NCI-H82 (cell line): Measurements from ENCODE around the gene RAPH1.
A peak's percentile ranks its signal among the peaks of the same experiment; 100 is the strongest.

Experiments used
- DNase-seq: peaks from one replicate; lab custom pipeline; 2025; lab: John Stamatoyannopoulos, UW

The RAPH1 gene, protein sequence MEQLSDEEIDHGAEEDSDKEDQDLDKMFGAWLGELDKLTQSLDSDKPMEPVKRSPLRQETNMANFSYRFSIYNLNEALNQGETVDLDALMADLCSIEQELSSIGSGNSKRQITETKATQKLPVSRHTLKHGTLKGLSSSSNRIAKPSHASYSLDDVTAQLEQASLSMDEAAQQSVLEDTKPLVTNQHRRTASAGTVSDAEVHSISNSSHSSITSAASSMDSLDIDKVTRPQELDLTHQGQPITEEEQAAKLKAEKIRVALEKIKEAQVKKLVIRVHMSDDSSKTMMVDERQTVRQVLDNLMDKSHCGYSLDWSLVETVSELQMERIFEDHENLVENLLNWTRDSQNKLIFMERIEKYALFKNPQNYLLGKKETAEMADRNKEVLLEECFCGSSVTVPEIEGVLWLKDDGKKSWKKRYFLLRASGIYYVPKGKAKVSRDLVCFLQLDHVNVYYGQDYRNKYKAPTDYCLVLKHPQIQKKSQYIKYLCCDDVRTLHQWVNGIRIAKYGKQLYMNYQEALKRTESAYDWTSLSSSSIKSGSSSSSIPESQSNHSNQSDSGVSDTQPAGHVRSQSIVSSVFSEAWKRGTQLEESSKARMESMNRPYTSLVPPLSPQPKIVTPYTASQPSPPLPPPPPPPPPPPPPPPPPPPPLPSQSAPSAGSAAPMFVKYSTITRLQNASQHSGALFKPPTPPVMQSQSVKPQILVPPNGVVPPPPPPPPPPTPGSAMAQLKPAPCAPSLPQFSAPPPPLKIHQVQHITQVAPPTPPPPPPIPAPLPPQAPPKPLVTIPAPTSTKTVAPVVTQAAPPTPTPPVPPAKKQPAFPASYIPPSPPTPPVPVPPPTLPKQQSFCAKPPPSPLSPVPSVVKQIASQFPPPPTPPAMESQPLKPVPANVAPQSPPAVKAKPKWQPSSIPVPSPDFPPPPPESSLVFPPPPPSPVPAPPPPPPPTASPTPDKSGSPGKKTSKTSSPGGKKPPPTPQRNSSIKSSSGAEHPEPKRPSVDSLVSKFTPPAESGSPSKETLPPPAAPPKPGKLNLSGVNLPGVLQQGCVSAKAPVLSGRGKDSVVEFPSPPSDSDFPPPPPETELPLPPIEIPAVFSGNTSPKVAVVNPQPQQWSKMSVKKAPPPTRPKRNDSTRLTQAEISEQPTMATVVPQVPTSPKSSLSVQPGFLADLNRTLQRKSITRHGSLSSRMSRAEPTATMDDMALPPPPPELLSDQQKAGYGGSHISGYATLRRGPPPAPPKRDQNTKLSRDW

DNA sequence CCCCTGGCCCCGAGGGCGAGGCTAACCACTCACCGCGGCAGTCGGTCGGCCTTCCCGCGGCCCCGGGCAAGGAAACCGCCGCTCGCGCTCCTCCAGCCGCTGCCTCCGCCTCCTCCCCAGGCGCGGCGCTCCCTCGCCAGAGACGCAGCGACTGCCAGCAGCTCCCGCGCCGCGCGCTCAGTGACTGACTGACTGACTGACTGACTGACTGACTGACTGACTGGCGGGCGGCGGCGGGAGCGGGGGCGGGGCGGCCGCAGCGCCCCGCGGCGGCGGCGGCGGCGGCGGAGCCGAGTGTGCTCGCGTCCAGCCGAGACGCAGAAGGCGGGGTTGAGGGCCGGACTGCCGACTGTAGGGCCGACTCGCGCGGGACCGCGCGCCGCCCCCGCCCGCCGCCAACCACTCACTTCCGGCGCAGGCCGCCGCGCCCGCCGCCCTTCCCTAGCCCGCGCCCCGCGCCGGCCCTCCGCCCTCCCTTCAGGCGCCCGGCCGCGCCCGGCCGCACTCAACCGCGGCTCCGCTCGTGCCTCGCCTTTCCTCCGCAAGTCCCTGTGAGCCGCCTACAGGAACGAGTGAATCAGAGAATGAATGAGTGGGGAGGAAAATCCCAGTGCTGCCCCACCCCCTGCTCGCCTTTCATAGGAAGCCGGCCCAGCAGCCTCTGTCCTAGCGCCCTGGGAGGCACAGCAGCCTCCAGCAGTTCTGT is at the start of gene RAPH1:
RAPH1 (minus strand) TSS at position 224 of the 706 bp plus-strand sequence. CDS start 39,948 bp downstream, outside the sequence.
- peak; percentile 90 for DNase-seq

DNA sequence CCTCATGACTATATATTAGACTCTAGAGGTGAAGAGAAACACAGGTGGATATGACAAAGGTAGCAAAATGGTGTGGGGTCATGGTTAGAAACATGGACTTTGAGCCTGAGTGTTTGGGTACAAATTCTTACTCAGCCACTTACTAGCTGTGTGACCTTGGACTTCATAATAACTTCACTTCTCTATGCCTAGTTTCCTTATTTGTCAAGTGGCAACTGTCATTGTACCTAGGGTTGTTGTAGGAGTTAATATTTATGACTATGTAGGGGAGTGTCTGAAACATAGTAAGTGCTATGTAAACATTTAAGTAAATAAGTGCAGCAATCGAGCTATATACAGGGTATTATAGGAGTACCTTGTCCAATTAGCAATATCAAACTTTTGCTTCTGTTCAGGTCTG is 49.7 kb upstream of the RAPH1 start:
- DNase-seq, result no peak

DNA sequence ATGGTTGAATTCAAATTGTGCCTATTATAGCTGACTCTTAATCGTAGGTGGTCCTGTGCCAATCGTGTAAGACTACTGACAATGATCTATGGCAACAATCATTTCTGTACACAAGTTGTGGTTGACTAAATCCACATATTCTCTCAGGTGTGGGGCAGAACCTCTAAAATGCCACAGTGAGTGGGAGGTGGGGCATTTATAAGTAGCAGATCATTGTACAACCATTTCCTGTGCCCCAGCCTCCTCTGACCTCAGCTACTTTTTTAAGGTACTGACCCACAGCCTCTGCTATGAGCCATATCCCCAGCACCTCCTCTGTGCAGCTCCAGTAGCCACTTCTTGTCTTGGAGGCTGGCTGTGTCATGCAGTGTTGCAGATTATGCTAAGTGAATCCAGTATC is 48.6 kb upstream of the RAPH1 start:
- no peak for DNase-seq

DNA sequence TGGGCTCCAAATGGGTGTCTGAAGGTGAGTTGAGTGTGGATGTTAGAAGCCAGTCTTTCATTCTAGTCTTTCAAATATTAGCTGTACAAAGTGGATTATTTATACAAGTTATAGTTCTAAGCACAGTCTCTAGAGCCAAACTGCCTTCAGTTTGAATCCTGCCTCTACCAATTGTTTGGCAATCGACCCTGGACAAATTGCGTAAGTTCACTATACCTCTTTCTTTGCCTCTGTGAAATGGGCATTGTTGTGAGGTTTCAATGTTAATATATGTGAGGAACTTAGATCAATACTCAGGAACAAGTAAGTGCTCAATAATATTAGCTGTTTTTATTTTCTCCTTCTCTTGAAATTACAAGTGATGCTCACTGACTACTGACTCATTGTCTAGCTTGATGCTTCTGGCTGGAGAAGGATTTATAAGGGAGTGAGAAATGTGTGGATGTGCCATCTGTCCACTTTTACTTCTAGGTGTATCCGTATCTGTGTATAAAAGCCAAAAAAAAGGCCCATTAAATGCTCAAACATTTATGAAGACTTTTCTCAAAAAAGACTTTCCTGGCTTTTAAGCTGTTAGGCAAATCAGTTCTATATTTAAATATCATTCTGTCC is 48.1 kb upstream of the RAPH1 start:
- no peak for DNase-seq

DNA sequence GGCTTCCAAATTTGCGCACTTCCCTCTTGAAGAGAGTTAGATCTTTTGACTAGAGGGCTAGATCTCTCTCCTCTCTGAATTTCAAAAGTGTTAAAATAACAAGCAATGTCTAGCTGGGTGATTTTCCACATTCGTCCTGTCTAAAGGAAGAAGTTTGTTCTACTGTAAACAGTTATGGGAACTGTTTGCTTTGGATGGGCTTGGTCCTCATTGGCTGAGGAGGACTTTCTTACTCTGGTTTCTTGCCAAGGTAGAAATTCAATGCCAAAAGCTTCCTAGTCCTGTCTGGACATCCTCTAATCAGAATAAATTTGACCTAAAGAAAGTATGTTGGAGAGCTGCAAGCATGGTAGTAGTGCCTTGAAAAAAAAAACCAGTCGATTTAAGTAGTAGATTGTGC is 47.4 kb upstream of the RAPH1 start:
- DNase-seq, result no peak

DNA sequence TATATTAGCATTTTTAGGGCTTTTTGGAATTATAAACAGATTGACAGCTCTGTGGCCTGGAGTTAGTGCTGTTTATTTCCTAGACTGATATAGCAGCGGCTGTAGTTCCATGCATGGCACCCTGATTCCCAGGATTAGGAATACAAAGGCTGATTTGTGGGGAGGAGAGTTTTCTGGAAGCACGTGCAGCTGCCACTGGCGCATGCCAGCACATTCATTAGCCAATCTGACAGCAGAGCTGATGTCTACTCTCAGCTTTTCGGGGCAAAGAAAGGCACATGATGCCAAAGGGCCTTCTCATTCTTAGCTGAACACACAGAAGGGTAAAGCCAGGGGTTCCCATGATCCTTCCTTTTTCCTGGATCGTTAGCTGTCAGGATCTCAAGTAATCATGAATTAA is 45.7 kb upstream of the RAPH1 start:
- DNase-seq, result peak; percentile 7

DNA sequence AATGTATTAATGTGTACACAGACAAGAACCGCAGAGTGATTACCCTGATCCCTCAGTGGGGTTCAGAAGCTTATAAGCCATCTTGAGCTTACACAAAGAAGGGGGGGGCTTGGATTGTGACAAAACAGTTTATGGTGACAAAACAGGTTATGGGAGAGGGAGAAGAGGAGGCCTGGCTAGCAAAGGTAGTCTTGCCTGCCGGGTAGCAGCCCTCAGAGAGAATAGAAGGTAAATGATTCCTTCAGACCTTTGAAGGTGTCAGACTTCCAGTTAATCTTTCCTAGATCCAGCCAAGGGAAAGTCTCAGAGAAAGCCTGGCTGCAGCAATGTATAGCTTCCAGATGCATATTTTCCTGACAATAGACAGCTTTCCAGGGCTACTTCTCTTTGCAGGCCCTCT is 44.6 kb upstream of the RAPH1 start:
- DNase-seq, result peak; percentile 62

DNA sequence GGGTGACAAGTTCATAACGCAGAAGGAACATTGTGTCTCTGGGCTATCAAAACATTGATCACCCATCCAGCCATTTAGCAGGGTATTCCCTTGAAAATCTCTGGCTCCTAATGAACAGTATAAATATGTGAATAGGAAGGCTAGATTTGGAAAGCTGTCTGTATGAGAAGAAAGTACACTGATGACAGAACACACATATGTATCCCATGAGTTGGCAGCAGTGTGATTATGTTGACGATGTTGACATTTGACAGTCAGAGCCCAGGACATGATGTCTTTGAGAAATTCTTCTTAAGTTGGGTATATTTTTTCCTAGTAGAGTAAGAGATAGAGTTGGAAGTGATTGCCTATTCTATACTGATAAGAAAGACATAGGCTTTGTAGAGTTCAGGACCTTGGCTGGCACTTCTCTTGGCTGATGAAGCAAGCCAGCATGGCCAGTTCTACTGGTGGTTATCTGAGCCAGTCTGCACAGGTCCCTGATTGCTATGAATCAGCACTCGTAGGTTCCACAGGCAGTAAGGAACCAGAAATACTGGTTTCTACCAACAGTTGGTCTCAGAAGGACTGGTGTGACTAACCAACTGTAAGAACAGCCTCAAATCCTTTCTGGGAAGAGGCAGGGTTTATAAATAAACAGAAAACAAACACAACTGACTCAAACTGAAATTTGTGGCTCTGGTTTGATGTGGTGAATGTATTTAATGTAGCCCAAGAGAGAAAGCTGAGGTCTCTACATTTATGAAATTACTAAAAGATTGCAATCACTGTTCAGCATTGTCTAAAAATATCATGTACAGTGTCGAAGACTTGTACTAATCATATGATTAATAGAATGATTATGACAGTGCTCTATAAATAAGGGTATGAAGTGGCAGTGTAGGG is 43.9 kb upstream of the RAPH1 start:
- no peak for DNase-seq

DNA sequence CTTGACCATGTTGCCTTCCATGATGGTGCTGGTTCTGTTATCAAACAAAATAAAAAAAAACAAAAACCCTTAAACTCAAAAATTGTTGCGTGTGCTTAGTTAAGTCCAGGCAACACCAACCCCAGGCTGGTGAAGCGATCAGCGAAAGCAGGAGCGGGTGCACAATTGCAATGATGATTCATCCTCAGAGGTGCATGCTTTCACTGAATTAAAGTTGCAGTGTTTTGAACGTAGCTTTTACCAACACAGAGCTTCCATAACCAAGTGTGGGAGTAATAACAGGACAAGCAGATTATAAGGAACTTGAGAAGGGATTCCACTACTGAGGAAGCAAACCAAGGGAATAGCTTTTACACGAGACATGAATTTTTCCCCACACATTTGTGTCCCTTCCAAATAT is 39.7 kb upstream of the RAPH1 start:
- peak; percentile 47 for DNase-seq

DNA sequence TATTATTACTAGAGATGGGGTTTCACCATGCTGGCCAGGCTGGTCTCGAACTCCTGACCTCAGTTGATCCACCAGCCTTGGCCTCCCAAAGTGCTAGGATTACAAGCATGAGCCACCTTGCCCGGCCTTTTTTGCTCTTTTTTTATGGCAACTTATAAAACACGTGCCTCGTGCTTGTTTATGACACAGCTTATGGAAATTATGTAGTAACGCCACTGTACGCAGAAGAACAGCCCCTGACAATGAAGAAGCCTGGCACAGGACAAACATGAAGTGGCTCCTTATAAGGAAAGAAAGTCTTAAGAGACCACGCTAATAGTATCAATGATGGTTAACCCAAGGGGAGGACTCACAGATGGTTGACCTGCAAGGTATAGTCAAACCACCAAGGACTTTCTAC is 37.2 kb upstream of the RAPH1 start:
- DNase-seq, result no peak

DNA sequence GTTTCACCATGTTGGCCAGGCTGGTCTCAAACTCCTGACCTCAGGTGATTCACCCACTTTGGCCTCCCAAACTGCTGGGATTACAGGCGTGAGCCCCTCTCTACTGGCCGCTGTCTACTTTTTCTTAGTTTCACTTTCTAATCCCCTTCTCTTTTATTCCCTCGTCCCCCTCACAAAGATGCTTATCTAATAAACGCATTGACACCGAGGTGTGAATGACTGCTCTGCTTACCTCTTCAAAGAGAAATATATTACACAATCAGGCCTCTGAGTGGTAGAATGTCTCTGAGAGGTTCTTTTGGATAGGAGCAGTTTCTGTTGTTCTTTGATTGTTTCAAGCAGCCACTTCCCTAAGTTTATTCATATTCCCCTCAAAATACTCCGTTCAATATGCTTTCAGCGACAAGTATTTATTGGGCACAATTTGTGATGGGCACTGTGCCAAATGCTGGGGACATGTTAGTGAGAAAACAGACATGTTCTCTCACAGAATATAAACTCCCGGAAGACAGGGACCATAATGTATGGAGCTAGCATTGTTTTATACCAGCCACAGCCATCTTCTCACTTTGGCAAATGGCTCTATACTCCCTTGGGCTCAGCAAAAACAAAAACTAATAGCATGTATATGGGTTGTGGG is 34.7 kb upstream of the RAPH1 start:
- DNase-seq, result peak; percentile 8

DNA sequence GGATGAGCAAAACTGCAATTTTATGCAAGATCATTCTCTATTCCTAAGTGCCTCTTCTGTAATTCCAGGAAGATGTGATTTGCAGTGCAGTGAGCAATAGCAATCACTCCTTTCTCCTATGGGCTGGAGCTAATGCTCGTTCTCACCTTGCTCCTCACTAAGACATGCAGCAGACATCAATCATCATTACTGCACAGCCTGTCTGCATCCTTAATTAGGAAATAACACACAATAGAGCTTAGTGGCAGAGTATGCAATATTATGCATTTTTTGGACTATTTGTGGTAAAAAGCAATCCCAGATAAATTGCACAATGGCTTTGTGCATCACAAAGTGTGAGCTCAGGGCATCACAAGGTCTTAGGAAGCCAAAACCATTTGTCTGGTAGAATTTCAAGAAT is 32.6 kb upstream of the RAPH1 start:
- DNase-seq, result peak; percentile 56

DNA sequence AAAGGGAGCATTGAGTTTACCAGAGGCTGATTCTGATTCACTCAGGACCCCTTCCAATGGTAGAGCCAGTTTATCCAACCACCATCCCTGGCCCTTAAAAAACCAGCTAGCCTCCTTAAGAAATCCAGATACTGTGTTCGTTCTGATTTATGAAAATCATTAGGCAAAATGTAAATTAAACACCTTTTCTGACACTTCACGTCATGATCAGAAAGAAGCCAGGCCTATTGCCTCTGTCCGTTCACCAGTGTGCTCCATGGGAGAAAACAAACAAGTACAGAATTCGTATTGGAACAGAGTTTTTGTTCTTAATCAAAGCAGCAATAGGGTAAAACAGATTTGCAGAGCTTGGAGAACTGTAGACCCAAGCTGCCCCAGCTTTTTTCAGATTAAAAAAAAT is 31.1 kb upstream of the RAPH1 start:
- DNase-seq, result no peak

DNA sequence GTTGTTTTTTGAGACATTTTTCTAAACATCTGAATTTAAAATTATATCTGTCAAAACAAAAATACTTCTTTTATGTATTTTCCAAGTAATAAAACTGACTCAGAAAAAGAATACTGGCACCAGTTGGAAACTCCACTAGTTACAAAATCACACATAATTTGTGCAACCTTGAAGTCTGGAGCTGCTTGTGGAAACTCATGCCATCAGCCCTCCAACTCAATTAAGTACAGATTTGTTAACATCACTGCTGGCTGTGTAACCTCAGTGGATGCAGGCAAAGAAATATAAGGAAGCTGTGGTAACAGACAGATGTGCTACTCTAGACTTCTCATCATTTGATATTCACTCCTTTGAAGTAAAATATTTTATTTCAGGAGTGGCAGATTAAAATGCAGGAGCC is 30.0 kb upstream of the RAPH1 start:
- DNase-seq, result no peak

DNA sequence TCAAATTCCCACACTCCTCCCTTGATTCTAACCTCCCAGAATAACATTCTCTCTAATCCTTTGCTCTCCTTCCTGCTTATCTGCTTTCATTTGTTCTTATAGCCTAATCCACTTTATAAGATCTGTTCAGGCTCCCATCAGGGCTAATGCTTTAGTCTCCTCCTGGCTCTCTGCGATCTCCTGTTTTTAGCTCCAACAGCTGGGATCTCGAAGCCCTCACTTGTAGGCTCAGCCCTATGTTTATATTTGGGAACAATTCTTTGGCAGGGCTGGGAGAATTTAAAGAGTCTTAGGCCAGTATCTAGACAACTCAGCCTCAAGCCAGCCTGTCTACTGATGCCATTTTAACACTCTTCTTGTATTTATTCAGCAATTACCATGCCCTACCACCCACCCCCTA is 27.2 kb upstream of the RAPH1 start:
- peak; percentile 98 for DNase-seq

DNA sequence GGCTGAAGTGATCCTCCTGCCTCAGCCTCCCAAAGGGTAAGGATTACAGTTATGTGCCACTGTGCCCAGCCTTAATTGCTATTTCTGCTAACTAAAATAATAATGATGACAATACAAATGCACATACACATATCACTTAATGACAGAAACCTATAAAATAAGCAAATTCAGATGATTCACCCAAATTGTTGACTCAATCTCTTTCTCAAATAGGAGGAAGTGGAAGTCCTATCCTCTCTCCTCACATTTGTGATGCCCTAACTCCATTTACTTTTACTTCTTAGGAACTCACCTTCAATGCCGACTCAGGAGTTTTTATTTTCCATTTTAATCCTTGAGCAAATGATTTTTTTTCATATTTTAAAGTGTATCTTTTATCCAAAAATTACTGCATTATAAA is 24.5 kb upstream of the RAPH1 start:
- DNase-seq, result no peak

DNA sequence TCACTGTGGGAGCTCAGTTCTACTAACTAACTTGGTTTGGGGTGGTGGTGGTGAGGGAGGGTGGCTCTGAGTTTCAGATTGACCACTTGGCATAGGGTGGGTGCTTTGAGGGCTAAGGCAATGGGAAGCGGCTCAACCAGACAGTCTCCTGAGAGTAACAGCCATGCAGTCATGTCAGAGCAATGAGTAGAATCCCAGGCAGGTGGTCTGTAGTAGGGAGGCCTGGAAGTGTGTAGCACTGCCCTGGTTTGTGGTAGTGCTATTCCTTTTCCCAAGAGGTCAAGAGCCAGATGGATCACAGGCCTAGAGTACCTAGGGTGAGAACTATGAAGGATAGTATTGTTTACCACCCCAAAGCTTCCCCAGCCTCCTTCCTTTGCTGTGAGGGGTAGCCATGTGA is 18.7 kb upstream of the RAPH1 start:
- DNase-seq, result no peak

DNA sequence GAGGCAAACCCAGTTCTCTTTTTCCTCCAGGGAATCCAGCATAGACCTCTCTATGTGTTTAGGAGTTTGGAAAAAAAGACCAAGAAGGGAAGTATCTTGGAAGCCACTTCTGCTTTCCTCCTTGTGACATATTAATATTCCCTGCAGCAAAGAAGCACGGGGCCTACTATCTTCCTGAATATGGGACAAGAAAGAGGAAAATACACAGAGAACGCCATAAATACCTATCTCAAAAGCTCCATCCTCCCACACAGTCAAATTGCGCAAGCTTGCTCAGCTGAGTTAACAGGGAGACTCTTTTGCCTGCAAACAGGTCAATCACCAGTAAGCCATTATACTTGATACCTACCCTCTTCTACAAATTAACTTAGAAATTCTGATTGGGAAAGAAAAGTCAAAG is 16.7 kb upstream of the RAPH1 start:
- no peak for DNase-seq

DNA sequence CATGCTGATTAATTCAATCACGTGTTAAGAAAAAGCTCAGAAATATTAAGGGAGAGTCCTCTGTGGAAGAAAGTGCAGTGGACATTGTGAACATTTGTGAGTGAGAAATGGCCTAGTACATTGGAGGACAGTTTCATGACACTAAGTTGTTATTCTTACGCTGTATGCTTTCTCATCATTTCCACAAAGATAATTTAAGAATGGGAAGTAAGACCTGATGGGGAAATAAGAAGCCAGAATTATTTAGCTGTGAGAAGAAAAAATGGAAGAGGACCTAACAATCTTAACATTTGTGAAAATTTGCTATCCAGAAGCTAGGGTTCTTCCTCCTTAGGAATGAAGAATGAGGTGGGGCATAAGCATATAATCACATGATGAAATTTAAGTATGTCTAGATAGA is 15.2 kb upstream of the RAPH1 start:
- DNase-seq, result no peak

DNA sequence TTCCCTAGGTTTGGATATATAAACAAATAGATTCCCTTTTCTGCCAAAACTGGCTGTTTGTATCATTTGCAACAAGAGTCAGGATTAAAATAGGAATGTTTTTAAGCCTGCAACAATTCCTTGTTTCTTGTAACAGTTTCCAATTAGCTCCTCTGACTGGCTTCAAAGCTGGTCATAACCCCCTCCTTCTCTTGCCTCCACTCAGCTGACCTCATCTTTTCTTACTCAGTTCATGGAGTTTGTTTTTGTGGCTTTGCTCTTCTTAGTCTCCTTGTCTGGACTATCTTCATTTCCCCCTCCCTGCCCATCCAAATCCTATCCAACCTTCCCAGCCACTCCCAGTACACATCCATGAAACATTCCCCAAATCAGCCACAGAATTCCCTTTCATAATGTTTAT is 14.3 kb upstream of the RAPH1 start:
- no peak for DNase-seq
